ENCODE data around the gene AEBP1.

DNA sequence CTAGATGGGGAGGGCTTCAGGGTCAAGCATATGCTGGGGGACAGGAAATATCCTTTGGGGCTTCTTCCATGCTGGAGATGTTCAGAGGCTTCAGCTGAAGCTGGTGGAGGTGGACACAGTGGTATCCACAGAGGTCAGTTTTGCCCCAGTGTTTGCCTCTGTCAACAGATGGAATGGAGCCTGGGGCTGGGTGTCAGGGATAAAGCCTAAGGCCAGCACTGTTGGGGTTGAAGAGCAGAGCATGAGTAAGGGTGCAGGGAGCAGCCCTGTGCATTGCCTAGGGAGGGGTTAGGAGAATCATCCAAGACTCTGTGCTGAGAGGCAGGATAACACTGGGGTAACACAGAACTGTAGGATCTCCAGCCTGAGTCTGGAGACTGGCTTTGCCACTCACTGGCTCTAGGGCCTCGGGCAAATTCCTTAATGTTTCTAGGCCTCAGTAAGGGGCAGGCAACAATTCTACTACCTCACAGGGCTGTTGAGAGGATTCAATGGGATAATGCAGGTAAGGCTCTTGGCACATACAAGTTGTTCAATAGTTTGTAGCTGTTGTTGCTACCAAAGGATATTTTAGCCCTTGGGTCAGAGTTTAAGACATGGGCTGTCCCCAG lies 58.7 kb downstream of the AEBP1 start:
- TF ChIP-seq POLR2AphosphoS5 (IDR thresholded peaks at IDR 0.05; ENCODE audit: low read depth, low read length) (no peak), FOXP2 (optimal IDR thresholded peaks at IDR 0.05; ENCODE audit: borderline replicate concordance, extremely low read depth, extremely low read length, insufficient read depth) (no peak), TAF1 (IDR thresholded peaks at IDR 0.05; ENCODE audit: borderline replicate concordance, insufficient read depth, low read length) (no peak), SIN3A (IDR thresholded peaks at IDR 0.05; ENCODE audit: borderline replicate concordance, insufficient read depth, low read length) (no peak)
- TF ChIP-seq, protein P1, sequence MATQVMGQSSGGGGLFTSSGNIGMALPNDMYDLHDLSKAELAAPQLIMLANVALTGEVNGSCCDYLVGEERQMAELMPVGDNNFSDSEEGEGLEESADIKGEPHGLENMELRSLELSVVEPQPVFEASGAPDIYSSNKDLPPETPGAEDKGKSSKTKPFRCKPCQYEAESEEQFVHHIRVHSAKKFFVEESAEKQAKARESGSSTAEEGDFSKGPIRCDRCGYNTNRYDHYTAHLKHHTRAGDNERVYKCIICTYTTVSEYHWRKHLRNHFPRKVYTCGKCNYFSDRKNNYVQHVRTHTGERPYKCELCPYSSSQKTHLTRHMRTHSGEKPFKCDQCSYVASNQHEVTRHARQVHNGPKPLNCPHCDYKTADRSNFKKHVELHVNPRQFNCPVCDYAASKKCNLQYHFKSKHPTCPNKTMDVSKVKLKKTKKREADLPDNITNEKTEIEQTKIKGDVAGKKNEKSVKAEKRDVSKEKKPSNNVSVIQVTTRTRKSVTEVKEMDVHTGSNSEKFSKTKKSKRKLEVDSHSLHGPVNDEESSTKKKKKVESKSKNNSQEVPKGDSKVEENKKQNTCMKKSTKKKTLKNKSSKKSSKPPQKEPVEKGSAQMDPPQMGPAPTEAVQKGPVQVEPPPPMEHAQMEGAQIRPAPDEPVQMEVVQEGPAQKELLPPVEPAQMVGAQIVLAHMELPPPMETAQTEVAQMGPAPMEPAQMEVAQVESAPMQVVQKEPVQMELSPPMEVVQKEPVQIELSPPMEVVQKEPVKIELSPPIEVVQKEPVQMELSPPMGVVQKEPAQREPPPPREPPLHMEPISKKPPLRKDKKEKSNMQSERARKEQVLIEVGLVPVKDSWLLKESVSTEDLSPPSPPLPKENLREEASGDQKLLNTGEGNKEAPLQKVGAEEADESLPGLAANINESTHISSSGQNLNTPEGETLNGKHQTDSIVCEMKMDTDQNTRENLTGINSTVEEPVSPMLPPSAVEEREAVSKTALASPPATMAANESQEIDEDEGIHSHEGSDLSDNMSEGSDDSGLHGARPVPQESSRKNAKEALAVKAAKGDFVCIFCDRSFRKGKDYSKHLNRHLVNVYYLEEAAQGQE (IDR thresholded peaks at IDR 0.05; ENCODE audit: insufficient read depth in 1 of 2, low read depth in 2 of 2, low read length in 2 of 2), result no peak
